GM06990 (cell line): Measurements from ENCODE around the gene SEMA5A.

Experiments
- DNase-seq: peaks from one replicate; pipeline ENCODE4 v3.0.0-alpha.2; 2011; ENCODE audit not compliant: insufficient read length; ENCODE audit errors: extremely low read depth
- H3K27me3 ChIP-seq: replicated peaks from 2 replicates; pipeline ENCODE4 v1.6.0; 2011; ENCODE audit warnings: low read length; ENCODE audit not compliant: control insufficient read depth, insufficient read depth
- H3K36me3 ChIP-seq: 2 replicates; pipeline ENCODE4 v1.5.1; 2011; ENCODE audit warnings: low read length; ENCODE audit not compliant: control insufficient read depth, insufficient read depth
- H3K4me3 ChIP-seq: replicated peaks from 2 replicates; pipeline ENCODE4 v1.5.1; 2011; ENCODE audit warnings: low read depth, mild to moderate bottlenecking, control low read depth, low read length
- TF ChIP-seq, protein P1 (sequence below): IDR thresholded peaks from 2 replicates; pipeline ENCODE4 v1.5.1; 2011; ENCODE audit warnings: low read length, control low read depth, mild to moderate bottlenecking, inconsistent platforms; ENCODE audit not compliant: insufficient read depth, poor library complexity, severe bottlenecking

The SEMA5A gene

DNA sequence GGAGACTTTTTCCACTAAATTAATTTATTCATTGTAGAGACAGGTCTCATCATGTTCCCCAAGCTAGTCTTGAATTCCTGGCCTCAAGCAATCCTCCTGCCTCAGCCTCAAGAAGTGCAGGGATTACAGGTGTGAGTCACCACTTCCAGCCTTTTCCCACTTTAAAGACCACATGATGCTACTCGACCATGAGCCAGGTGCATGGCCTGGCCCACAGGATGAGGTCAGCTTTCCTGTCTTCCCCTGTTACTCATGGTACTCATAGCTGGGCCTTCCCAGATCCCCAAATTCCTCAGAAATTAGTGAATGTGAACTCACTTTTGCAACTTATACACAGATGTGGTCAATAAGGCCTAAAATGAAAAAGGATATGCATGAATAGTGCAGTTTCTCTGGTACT is 395.9 kb downstream of the SEMA5A start:
- TF ChIP-seq, protein P1, sequence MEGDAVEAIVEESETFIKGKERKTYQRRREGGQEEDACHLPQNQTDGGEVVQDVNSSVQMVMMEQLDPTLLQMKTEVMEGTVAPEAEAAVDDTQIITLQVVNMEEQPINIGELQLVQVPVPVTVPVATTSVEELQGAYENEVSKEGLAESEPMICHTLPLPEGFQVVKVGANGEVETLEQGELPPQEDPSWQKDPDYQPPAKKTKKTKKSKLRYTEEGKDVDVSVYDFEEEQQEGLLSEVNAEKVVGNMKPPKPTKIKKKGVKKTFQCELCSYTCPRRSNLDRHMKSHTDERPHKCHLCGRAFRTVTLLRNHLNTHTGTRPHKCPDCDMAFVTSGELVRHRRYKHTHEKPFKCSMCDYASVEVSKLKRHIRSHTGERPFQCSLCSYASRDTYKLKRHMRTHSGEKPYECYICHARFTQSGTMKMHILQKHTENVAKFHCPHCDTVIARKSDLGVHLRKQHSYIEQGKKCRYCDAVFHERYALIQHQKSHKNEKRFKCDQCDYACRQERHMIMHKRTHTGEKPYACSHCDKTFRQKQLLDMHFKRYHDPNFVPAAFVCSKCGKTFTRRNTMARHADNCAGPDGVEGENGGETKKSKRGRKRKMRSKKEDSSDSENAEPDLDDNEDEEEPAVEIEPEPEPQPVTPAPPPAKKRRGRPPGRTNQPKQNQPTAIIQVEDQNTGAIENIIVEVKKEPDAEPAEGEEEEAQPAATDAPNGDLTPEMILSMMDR = no peak
- Histone ChIP-seq H3K27me3 (no peaks in the 10 kb centered on the region; the same call in none of the 2 replicates), H3K4me3 (no peak overlapping the region), H3K36me3 (no peaks in the 10 kb centered on the region)
- DNase-seq = no peak

DNA sequence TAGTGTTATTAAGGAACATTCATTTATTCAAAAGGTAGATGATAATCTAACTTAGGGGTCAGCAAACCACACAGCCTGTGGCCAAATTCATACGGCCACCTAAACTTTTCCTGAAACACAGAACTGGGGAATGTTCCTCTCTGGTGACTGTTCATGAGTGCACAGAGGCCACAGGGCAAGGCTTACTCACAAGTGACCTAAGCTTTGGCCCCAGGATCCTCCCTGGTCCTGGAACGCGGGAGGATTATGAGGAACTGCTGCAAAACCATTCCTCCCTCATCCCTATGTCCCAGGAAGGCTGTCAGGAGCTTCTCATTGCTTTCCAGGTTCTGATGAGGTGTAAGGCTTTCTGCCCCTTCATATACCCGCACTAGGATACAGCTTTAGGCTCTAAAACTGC is 397.6 kb downstream of the SEMA5A start:
- no peaks in the 10 kb centered on the region; the same call in 1 of the 2 replicates for H3K27me3 ChIP-seq
- DNase-seq = no peak
- H3K4me3 ChIP-seq = no peak overlapping the region
- no peaks in the 10 kb centered on the region for H3K36me3 ChIP-seq
- TF ChIP-seq, protein P1 = no peak

DNA sequence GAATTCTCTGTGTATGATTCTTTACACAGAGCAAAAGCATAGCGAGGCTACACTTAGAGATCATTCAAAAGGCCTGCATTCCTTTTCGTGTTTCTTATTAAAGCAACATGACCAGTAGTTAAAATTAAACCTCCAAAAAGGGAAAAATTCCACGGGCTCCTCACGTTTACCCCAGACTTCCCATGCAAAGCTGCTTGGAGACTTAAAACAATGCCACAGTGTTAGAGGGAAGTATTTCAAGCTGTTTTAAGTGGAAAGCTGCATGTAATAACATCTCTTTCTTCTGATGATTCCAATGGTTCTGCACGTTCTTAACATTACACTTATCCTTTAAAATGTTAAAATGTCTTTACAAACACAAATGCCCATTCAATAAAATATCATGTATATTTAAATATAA is 405.2 kb downstream of the SEMA5A start:
- TF ChIP-seq, protein P1 = no peak
- Histone ChIP-seq H3K4me3 (no peak overlapping the region), H3K36me3 (no peaks in the 10 kb centered on the region), H3K27me3 (peaks cover 1% of the 10 kb centered on the region)
- no peak for DNase-seq

DNA sequence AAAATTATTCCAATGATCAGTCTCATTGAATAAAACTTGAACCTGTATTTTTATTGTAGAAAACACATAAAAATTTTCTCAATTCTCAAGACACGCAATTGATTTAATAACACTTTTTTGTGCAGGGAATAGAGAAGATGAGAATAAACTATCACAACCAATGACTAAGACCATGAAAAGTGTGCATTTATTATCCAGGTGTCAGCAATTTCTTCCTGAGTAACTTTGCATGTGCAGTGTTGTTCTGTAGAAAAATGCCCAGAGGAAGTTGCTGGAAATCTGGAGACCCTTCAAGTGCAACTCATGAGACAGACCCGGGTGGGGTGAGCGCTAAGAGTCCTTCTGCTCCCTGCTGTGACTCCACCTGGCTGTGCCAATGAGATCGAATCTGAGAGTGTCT is 405.7 kb downstream of the SEMA5A start:
- peaks cover 1% of the 10 kb centered on the region for H3K27me3 ChIP-seq
- no peak overlapping the region for H3K4me3 ChIP-seq
- no peaks in the 10 kb centered on the region for H3K36me3 ChIP-seq
- TF ChIP-seq, protein P1 = no peak
- DNase-seq = no peak

GRCh38 chr5:9139344-9139743 is 406.5 kb downstream of the SEMA5A start:
- Histone ChIP-seq H3K4me3 (no peak overlapping the region), H3K27me3 (peaks cover 1% of the 10 kb centered on the region), H3K36me3 (no peaks in the 10 kb centered on the region)
- no peak for DNase-seq
- TF ChIP-seq, protein P1 = no peak

- no peaks in the 10 kb centered on the region; the same call in 1 of the 2 replicates for H3K27me3 ChIP-seq
- H3K36me3 ChIP-seq = no peaks in the 10 kb centered on the region
- no peak for DNase-seq
- TF ChIP-seq, protein P1 = no peak
- no peak overlapping the region for H3K4me3 ChIP-seq
Observed at GRCh38 chr5:9128136-9128535, 417.7 kb downstream of the SEMA5A start.
